ENCODE measurements around the gene PYGO2. TPM values are rescaled to one million over a fixed set of nuclear protein-coding genes. Genes with fewer than 3 reads are reported as not detected.

Gene PYGO2
- total RNA-seq, 1 donor, result 18.5 TPM

GRCh38 chr1:154955039-154955717, 6.4 kb downstream of the PYGO2 start:
- H4K20me1 ChIP-seq (ENCODE audit: insufficient read depth, low read length), result no peaks in the 10 kb centered on the region
- H3K27ac ChIP-seq (ENCODE audit: low read depth, low read length), result peak overlapping the region; percentile 79
- peak; percentile 90 for DNase-seq (ENCODE audit: insufficient read length, low spot score, missing footprints)
- H3K4me3 ChIP-seq (ENCODE audit: insufficient read depth, low read length), result peak overlapping the region; percentile 76
- TF ChIP-seq, protein P1, sequence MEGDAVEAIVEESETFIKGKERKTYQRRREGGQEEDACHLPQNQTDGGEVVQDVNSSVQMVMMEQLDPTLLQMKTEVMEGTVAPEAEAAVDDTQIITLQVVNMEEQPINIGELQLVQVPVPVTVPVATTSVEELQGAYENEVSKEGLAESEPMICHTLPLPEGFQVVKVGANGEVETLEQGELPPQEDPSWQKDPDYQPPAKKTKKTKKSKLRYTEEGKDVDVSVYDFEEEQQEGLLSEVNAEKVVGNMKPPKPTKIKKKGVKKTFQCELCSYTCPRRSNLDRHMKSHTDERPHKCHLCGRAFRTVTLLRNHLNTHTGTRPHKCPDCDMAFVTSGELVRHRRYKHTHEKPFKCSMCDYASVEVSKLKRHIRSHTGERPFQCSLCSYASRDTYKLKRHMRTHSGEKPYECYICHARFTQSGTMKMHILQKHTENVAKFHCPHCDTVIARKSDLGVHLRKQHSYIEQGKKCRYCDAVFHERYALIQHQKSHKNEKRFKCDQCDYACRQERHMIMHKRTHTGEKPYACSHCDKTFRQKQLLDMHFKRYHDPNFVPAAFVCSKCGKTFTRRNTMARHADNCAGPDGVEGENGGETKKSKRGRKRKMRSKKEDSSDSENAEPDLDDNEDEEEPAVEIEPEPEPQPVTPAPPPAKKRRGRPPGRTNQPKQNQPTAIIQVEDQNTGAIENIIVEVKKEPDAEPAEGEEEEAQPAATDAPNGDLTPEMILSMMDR (IDR thresholded peaks at IDR 0.05; ENCODE audit: extremely low read depth, low read depth, low read length), result no peak
- H3K4me2 ChIP-seq (ENCODE audit: insufficient read depth, low read length), result peak overlapping the region; percentile 95
- H3K79me2 ChIP-seq (ENCODE audit: insufficient read depth, low read length), result peaks cover 3% of the 10 kb centered on the region
- H3K36me3 ChIP-seq (ENCODE audit: insufficient read depth, low read length), result peaks cover 16% of the 10 kb centered on the region
- peaks cover 4% of the 10 kb centered on the region for H3K27me3 ChIP-seq (ENCODE audit: insufficient read depth, low read length)
- peaks cover 23% of the 10 kb centered on the region for H3K4me1 ChIP-seq (ENCODE audit: insufficient read depth, low read length)
- H3K9me3 ChIP-seq (ENCODE audit: low read depth, low read length), result no peaks in the 10 kb centered on the region
- H2AFZ ChIP-seq (ENCODE audit: low read length), result peak overlapping the region; percentile 73

DNA sequence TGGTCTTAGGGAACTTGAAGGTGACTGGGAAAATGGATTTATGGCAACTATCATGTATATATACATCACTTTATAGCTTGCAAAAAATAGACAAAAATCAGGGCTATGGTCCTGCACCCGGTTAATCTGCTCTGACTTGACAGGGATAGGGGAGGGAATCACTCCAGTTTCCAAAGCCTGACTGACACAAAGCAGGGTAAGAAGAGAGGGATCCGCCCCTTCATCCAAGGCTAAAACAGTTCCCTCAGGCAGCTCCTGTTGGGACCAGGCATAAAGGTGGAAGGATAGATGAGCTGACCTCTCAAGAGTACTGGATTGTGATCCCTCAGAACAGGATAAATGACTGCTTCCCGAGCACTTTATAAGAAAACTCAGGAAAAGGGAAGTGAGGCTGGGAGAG, 7.0 kb downstream of the PYGO2 start:
- no peak overlapping the region for H3K4me2 ChIP-seq (ENCODE audit: insufficient read depth, low read length)
- peaks cover 3% of the 10 kb centered on the region for H3K79me2 ChIP-seq (ENCODE audit: insufficient read depth, low read length)
- H3K4me1 ChIP-seq (ENCODE audit: insufficient read depth, low read length), result peaks cover 22% of the 10 kb centered on the region
- no peaks in the 10 kb centered on the region for H3K9me3 ChIP-seq (ENCODE audit: low read depth, low read length)
- H3K36me3 ChIP-seq (ENCODE audit: insufficient read depth, low read length), result peaks cover 13% of the 10 kb centered on the region
- no peak overlapping the region for H3K27ac ChIP-seq (ENCODE audit: low read depth, low read length)
- H4K20me1 ChIP-seq (ENCODE audit: insufficient read depth, low read length), result no peaks in the 10 kb centered on the region
- TF ChIP-seq, protein P1 (IDR thresholded peaks at IDR 0.05; ENCODE audit: extremely low read depth, low read depth, low read length), result no peak
- H2AFZ ChIP-seq (ENCODE audit: low read length), result no peak overlapping the region
- no peak overlapping the region for H3K4me3 ChIP-seq (ENCODE audit: insufficient read depth, low read length)
- DNase-seq (ENCODE audit: insufficient read length, low spot score, missing footprints), result peak; percentile 15
- H3K27me3 ChIP-seq (ENCODE audit: insufficient read depth, low read length), result peaks cover 4% of the 10 kb centered on the region

DNA sequence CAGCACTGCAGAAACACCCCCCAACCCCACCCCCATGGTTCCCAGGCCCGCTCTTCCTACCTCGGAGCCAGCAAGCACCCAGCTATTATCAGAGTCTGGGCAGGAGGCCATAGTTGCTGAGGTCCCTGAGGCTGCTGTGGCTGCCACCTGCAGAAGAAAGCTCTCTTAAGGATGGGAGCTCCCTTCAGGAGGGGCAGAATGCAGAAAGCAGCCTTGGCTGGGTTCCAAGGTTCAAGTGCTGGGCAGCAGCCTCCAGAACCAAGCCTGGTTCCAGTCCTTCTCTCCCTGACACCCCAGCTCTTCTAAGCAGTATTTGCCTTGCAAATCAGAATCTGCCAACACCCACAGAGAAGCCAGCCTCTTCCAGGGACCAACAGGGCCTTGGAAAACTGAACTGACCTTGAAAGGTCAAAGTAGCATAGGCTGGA, 8.0 kb downstream of the PYGO2 start:
- TF ChIP-seq, protein P1 (IDR thresholded peaks at IDR 0.05; ENCODE audit: extremely low read depth, low read depth, low read length), result no peak
- Histone ChIP-seq H4K20me1 (ENCODE audit: insufficient read depth, low read length) (no peaks in the 10 kb centered on the region), H3K9me3 (ENCODE audit: low read depth, low read length) (no peaks in the 10 kb centered on the region), H3K27ac (ENCODE audit: low read depth, low read length) (no peak overlapping the region), H3K36me3 (ENCODE audit: insufficient read depth, low read length) (peaks cover 6% of the 10 kb centered on the region), H3K27me3 (ENCODE audit: insufficient read depth, low read length) (peaks cover 4% of the 10 kb centered on the region), H3K79me2 (ENCODE audit: insufficient read depth, low read length) (peaks cover 3% of the 10 kb centered on the region), H3K4me3 (ENCODE audit: insufficient read depth, low read length) (no peak overlapping the region), H3K4me2 (ENCODE audit: insufficient read depth, low read length) (no peak overlapping the region), H3K4me1 (ENCODE audit: insufficient read depth, low read length) (peaks cover 22% of the 10 kb centered on the region), H2AFZ (ENCODE audit: low read length) (no peak overlapping the region)
- DNase-seq (ENCODE audit: insufficient read length, low spot score, missing footprints), result peak; percentile 60

- H3K27me3 ChIP-seq (ENCODE audit: insufficient read depth, low read length), result peaks cover 4% of the 10 kb centered on the region
- TF ChIP-seq, protein P1 (IDR thresholded peaks at IDR 0.05; ENCODE audit: extremely low read depth, low read depth, low read length), result no peak
- no peak overlapping the region for H3K27ac ChIP-seq (ENCODE audit: low read depth, low read length)
- peaks cover 3% of the 10 kb centered on the region for H3K79me2 ChIP-seq (ENCODE audit: insufficient read depth, low read length)
- peak; percentile 69 for DNase-seq (ENCODE audit: insufficient read length, low spot score, missing footprints)
- no peaks in the 10 kb centered on the region for H3K36me3 ChIP-seq (ENCODE audit: insufficient read depth, low read length)
- H3K4me2 ChIP-seq (ENCODE audit: insufficient read depth, low read length), result no peak overlapping the region
- no peak overlapping the region for H3K4me3 ChIP-seq (ENCODE audit: insufficient read depth, low read length)
- H2AFZ ChIP-seq (ENCODE audit: low read length), result no peak overlapping the region
- no peaks in the 10 kb centered on the region for H3K9me3 ChIP-seq (ENCODE audit: low read depth, low read length)
- peaks cover 22% of the 10 kb centered on the region for H3K4me1 ChIP-seq (ENCODE audit: insufficient read depth, low read length)
- H4K20me1 ChIP-seq (ENCODE audit: insufficient read depth, low read length), result no peaks in the 10 kb centered on the region
Observed at GRCh38 chr1:154952664-154953063, 8.9 kb downstream of the PYGO2 start.
